Sigmoid colon (tissue), 7 donors: ENCODE measurements around the gene CHTF8. TPM values are rescaled to one million over a fixed set of nuclear protein-coding genes. Genes with fewer than 3 reads are reported as not detected.
"Not testable (repeated sequence)": the region's sequence is repeated elsewhere in the genome, so short reads cannot be mapped to it uniquely, and the experiment has no call there.

Experiments
- DNase-seq: peaks from one replicate; pipeline ENCODE4 v3.0.0-alpha.2; 2019
- H3K27ac ChIP-seq, 4 donors: fragments of 200-600 bp; sonication (generic); one replicate each; pipeline ENCODE4 v1.5.1; 2016 to 2019; ENCODE audit warnings: mild to moderate bottlenecking in 1 of 4
- H3K27me3 ChIP-seq, 3 donors: fragments of 200-600 bp; sonication (generic); one replicate each; pipeline ENCODE4 v1.5.1; 2019; ENCODE audit warnings: mild to moderate bottlenecking in 1 of 3
- H3K36me3 ChIP-seq, 4 donors: fragments of 200-600 bp; sonication (generic); one replicate each; pipeline ENCODE4 v1.5.1; 2016 to 2019
- H3K4me1 ChIP-seq, 4 donors: fragments of 200-600 bp; sonication (generic); one replicate each; pipeline ENCODE4 v1.5.1; 2017 to 2019
- H3K4me3 ChIP-seq, 4 donors: fragments of 200-600 bp; sonication (generic); one replicate each; pipeline ENCODE4 v1.5.1; 2017 to 2019; ENCODE audit warnings: mild to moderate bottlenecking in 2 of 4, moderate library complexity in 1 of 4
- H3K9me3 ChIP-seq, 4 donors: fragments of 200-600 bp in 3 of 4; sonication (generic) in 3 of 4; one replicate each; pipeline versions ENCODE4 v1.5.1 to v1.6.1; 2013 to 2019
- CTCF ChIP-seq, 4 experiments: fragments of 450-650 bp in 3 of 4; fragments of 200-600 bp in 1 of 4; IDR thresholded peaks; one replicate each; pipeline ENCODE4 v1.5.1; 2016 to 2019; ENCODE audit warnings: antibody characterized with exemption in 4 of 4, mild to moderate bottlenecking in 3 of 4, moderate library complexity in 2 of 4
- EP300 ChIP-seq, 4 donors: sonication (generic); formaldehyde crosslinking; IDR thresholded peaks; one replicate each; pipeline ENCODE4 v1.6.1; 2017; ENCODE audit warnings: antibody characterized with exemption in 4 of 4
- POLR2A ChIP-seq, 2 donors: fragments of 450-650 bp; IDR thresholded peaks; one replicate each; pipeline ENCODE4 v1.6.1; 2016; ENCODE audit warnings: antibody characterized with exemption in 2 of 2, mild to moderate bottlenecking in 2 of 2, moderate library complexity in 2 of 2
- POLR2AphosphoS5 ChIP-seq, 4 donors: sonication (generic); formaldehyde crosslinking; IDR thresholded peaks; one replicate each; pipeline ENCODE4 v1.6.1; 2017; ENCODE audit warnings: antibody characterized with exemption in 4 of 4
- WGBS, 2 donors: extraction: QIAGEN DNeasy Blood & Tissue Kit; methylation state at CpG; one replicate each; pipeline ENCODE4 v1.1.7; 2013; 5-methylcytosine and 5-hydroxymethylcytosine counted together
- intact Hi-C: fragments of 100-400 bp; cut with DNase I; formaldehyde crosslinking; loops from one replicate; pipeline ENCODE4 v1.15.1; 2023
- polyA plus RNA-seq, 3 donors: library from polyadenylated mRNA; stranded (reverse); fragments of 200-250 nt; gene quantifications; one replicate each; pipeline ENCODE4 v1.2.3, GENCODE V29; 2013
- total RNA-seq, 4 donors: library from RNA; depleted of rRNA; stranded (reverse); fragments of >200 nt; gene quantifications; one replicate each; pipeline ENCODE4 v1.1.0, GENCODE V29; 2016
- donor health status: healthy with polysubstance abuse.
- donor health status: Bipolar disorder and iron deficiency.
- donor health status: healthy.

The CHTF8 gene
- total and polyA plus RNA-seq, 7 donors, result 46.3 to 79.2 (median 61.9) TPM

- DNase-seq, result no peak
- 79 to 94% methylated on average over 12 of the region's 12 CpGs for WGBS, 2 donors
Measured at GRCh38 chr16:69127966-69128510, 4.3 kb downstream of the CHTF8 start.

GRCh38 chr16:69126801-69127200 is 5.6 kb downstream of the CHTF8 start:
- H3K4me3 ChIP-seq, H3K27me3 ChIP-seq, H3K36me3 ChIP-seq, DNase-seq, H3K9me3 ChIP-seq, H3K27ac ChIP-seq, intact Hi-C loops: not testable (repeated sequence)
- peaks cover 0 to 29% (median 13%) of the 10 kb centered on the region in 4 donors for H3K4me1 ChIP-seq
- WGBS, 2 donors, result 97 to 98% methylated on average over 10 of the region's 10 CpGs

More at GRCh38 chr16:69127966-69128510, 4.3 kb downstream of the CHTF8 start:
- Histone ChIP-seq H3K4me3 (no peak overlapping the region), H3K36me3 (no peaks in the 10 kb centered on the region), H3K27ac (no peak overlapping the region), H3K4me1 (peaks cover 0 to 30% (median 14%) of the 10 kb centered on the region in 4 donors), H3K27me3 (no peaks in the 10 kb centered on the region), H3K9me3 (no peaks in the 10 kb centered on the region)
- no peak for TF ChIP-seq POLR2AphosphoS5 (IDR thresholded peaks at IDR 0.05)
- TF ChIP-seq CTCF (IDR thresholded peaks at IDR 0.05), result no peak
- TF ChIP-seq EP300 (IDR thresholded peaks at IDR 0.05), result no peak
- TF ChIP-seq POLR2A (IDR thresholded peaks at IDR 0.05), result no peak
- intact Hi-C loops, result no loop called here

GRCh38 chr16:69126221-69126620 is 6.2 kb downstream of the CHTF8 start:
- intact Hi-C loops, result no loop called here
- Histone ChIP-seq H3K9me3 (no peaks in the 10 kb centered on the region), H3K4me3 (no peak overlapping the region), H3K36me3 (peaks cover 0 to 4% (median under 1%) of the 10 kb centered on the region in 4 donors), H3K4me1 (peaks cover 0 to 25% (median 9%) of the 10 kb centered on the region in 4 donors), H3K27me3 (no peaks in the 10 kb centered on the region), H3K27ac (no peak overlapping the region)
- TF ChIP-seq CTCF (IDR thresholded peaks at IDR 0.05), result no peak
- TF ChIP-seq POLR2AphosphoS5 (IDR thresholded peaks at IDR 0.05), result no peak
- no peak for TF ChIP-seq POLR2A (IDR thresholded peaks at IDR 0.05)
- TF ChIP-seq EP300 (IDR thresholded peaks at IDR 0.05), result no peak
- WGBS, 2 donors, result 81 to 91% methylated on average over 3 of the region's 3 CpGs
- no peak for DNase-seq

GRCh38 chr16:69124961-69125360 is 7.4 kb downstream of the CHTF8 start:
- H3K27me3 ChIP-seq, DNase-seq, intact Hi-C loops, H3K4me3 ChIP-seq, H3K27ac ChIP-seq, H3K9me3 ChIP-seq: not testable (repeated sequence)
- Histone ChIP-seq H3K36me3 (peaks cover 9 to 17% (median 11%) of the 10 kb centered on the region in 4 donors), H3K4me1 (peaks cover 0 to 13% (median 0%) of the 10 kb centered on the region in 4 donors)
- WGBS, 2 donors, result 97% methylated on average over 14 of the region's 14 CpGs

- WGBS, 2 donors, result 84 to 93% methylated on average over 8 of the region's 8 CpGs
- intact Hi-C loops, H3K9me3 ChIP-seq, DNase-seq, H3K27ac ChIP-seq, H3K27me3 ChIP-seq, H3K4me3 ChIP-seq: not testable (repeated sequence)
- Histone ChIP-seq H3K36me3 (peaks cover 13 to 23% (median 16%) of the 10 kb centered on the region in 4 donors), H3K4me1 (peaks cover 0 to 10% (median 2%) of the 10 kb centered on the region in 4 donors)
Measured at GRCh38 chr16:69124406-69124805, 8.0 kb downstream of the CHTF8 start.

GRCh38 chr16:69123910-69124309 is 8.5 kb downstream of the CHTF8 start:
- WGBS, 2 donors, result 71 to 87% methylated on average over 3 of the region's 3 CpGs
- Histone ChIP-seq H3K4me1 (peaks cover 0 to 14% (median 4%) of the 10 kb centered on the region in 4 donors), H3K36me3 (peaks cover 13 to 27% (median 19%) of the 10 kb centered on the region in 4 donors), H3K9me3 (no peaks in the 10 kb centered on the region), H3K4me3 (no peak overlapping the region), H3K27me3 (no peaks in the 10 kb centered on the region), H3K27ac (no peak overlapping the region)
- intact Hi-C loops, result loop anchor here (2.0 kb wide), 1 partner anchor 221 kb away; no protein-coding TSS in a partner anchor
- DNase-seq, result no peak
- peak; percentile 30 to 68 (median 62) for TF ChIP-seq CTCF (IDR thresholded peaks at IDR 0.05)
- TF ChIP-seq EP300 (IDR thresholded peaks at IDR 0.05), result no peak
